ENCODE results near the gene UBE2G1. TPM values are rescaled to one million over a fixed set of nuclear protein-coding genes. Genes with fewer than 3 reads are reported as not detected.
A peak's percentile ranks its signal among the peaks of the same experiment; 100 is the strongest.

The UBE2G1 gene
- total RNA-seq (ENCODE audit: low replicate concordance): 71.4 and 88.5 TPM in 2 replicates

GRCh38 chr17:4366327-4367063, at the start of gene UBE2G1:
Gene UBE2G1 (minus strand): TSS chr17:4366675. CDS start chr17:4366316, 359 bp downstream.
- Histone ChIP-seq H3K36me3 (peaks cover 9% of the 10 kb centered on the region), H3K27ac (peak within 1 kb of the TSS; percentile 77), H3K9ac (peak within 1 kb of the TSS; percentile 89), H3F3A (ENCODE audit: low read depth) (peaks cover 30% of the 10 kb centered on the region), H3K4me3 (peak within 1 kb of the TSS; percentile 82), H3K79me2 (ENCODE audit: low read depth) (peaks cover 48% of the 10 kb centered on the region), H4K20me1 (ENCODE audit: low read depth) (peaks cover 26% of the 10 kb centered on the region), H2AFZ (replicated peaks) (peak within 1 kb of the TSS; percentile 45), H3K27me3 (no peaks in the 10 kb centered on the region), H3K9me3 (ENCODE audit: low read depth) (no peaks in the 10 kb centered on the region), H3K4me1 (peaks cover 4% of the 10 kb centered on the region), H3K4me2 (peak within 1 kb of the TSS; percentile 89)
- peaks cover 11% of the 10 kb centered on the region for H3K27me3 Mint-ChIP-seq (ENCODE audit: insufficient read depth, low read depth)
- H3K4me1 Mint-ChIP-seq: peaks cover 13% of the 10 kb centered on the region
- TF ChIP-seq CTCF (IDR thresholded peaks at IDR 0.05) (peak; percentile 43), EZH2 (IDR thresholded peaks at IDR 0.05) (no peak)
- H3K9me3 Mint-ChIP-seq: peaks cover 3% of the 10 kb centered on the region
- peaks cover 14% of the 10 kb centered on the region for H3K36me3 Mint-ChIP-seq
- peak; percentile 99 for DNase-seq (ENCODE audit: low spot score)
- peak within 1 kb of the TSS; percentile 92 for H3K4me3 Mint-ChIP-seq
- peak within 1 kb of the TSS; percentile 88 for H3K27ac Mint-ChIP-seq

- peak overlapping the region; percentile 43 for H3K4me3 Mint-ChIP-seq
- H3K27ac Mint-ChIP-seq: peak overlapping the region; percentile 66
- H3K4me1 Mint-ChIP-seq: peaks cover 2% of the 10 kb centered on the region
- peak; percentile 96 for DNase-seq (ENCODE audit: low spot score)
- no peak overlapping the region for H3K9ac ChIP-seq
- H3K4me2 ChIP-seq: no peak overlapping the region
- H4K20me1 ChIP-seq (ENCODE audit: low read depth): no peaks in the 10 kb centered on the region
- H3K27ac ChIP-seq: no peak overlapping the region
- no peaks in the 10 kb centered on the region for H3F3A ChIP-seq (ENCODE audit: low read depth)
- no peaks in the 10 kb centered on the region for H3K79me2 ChIP-seq (ENCODE audit: low read depth)
- H3K9me3 ChIP-seq (ENCODE audit: low read depth): no peaks in the 10 kb centered on the region
- H3K27me3 Mint-ChIP-seq (ENCODE audit: insufficient read depth, low read depth): peaks cover 5% of the 10 kb centered on the region
- no peak overlapping the region for H3K4me3 ChIP-seq
- no peaks in the 10 kb centered on the region for H3K36me3 Mint-ChIP-seq
- H3K27me3 ChIP-seq: no peaks in the 10 kb centered on the region
- H3K4me1 ChIP-seq: no peaks in the 10 kb centered on the region
- H3K36me3 ChIP-seq: no peaks in the 10 kb centered on the region
- peak overlapping the region; percentile 53 for H2AFZ ChIP-seq (replicated peaks)
- H3K9me3 Mint-ChIP-seq: no peaks in the 10 kb centered on the region
- TF ChIP-seq CTCF (IDR thresholded peaks at IDR 0.05) (peak; percentile 92), EZH2 (IDR thresholded peaks at IDR 0.05) (no peak), EZH2phosphoT487 (IDR thresholded peaks at IDR 0.05) (no peak)
Observed at GRCh38 chr17:4412933-4413831, 46.7 kb upstream of the UBE2G1 start.

GRCh38 chr17:4411201-4411600, 44.7 kb upstream of the UBE2G1 start:
- Mint-ChIP-seq H3K4me1 (peaks cover 2% of the 10 kb centered on the region), H3K27ac (no peak overlapping the region), H3K27me3 (ENCODE audit: insufficient read depth, low read depth) (peaks cover 7% of the 10 kb centered on the region), H3K36me3 (no peaks in the 10 kb centered on the region), H3K4me3 (no peak overlapping the region), H3K9me3 (no peaks in the 10 kb centered on the region)
- Histone ChIP-seq H3F3A (ENCODE audit: low read depth) (no peaks in the 10 kb centered on the region), H3K27ac (no peak overlapping the region), H3K27me3 (no peaks in the 10 kb centered on the region), H2AFZ (replicated peaks) (no peak overlapping the region), H3K4me3 (no peak overlapping the region), H4K20me1 (ENCODE audit: low read depth) (no peaks in the 10 kb centered on the region), H3K9me3 (ENCODE audit: low read depth) (no peaks in the 10 kb centered on the region), H3K36me3 (no peaks in the 10 kb centered on the region), H3K9ac (no peak overlapping the region), H3K79me2 (ENCODE audit: low read depth) (no peaks in the 10 kb centered on the region), H3K4me2 (no peak overlapping the region), H3K4me1 (no peaks in the 10 kb centered on the region)
- DNase-seq (ENCODE audit: low spot score): no peak
- no peak for TF ChIP-seq EZH2phosphoT487 (IDR thresholded peaks at IDR 0.05)
- TF ChIP-seq EZH2 (IDR thresholded peaks at IDR 0.05): no peak
- no peak for TF ChIP-seq CTCF (IDR thresholded peaks at IDR 0.05)

Data from neural progenitor cell (in vitro differentiated cells).